Dermis blood vessel endothelial cell (primary cell): ENCODE measurements around the gene DPCD. TPM values are rescaled to one million over a fixed set of nuclear protein-coding genes. Genes with fewer than 3 reads are reported as not detected.
A peak's percentile ranks its signal among the peaks of the same experiment; 100 is the strongest.

ENCODE experiments used
- DNase-seq: peaks from one replicate; pipeline ENCODE4 v3.0.0; 2010
- total RNA-seq: library from RNA; depleted of rRNA; stranded (reverse); fragments of >200 nt; gene quantifications from 2 replicates; pipeline ENCODE4 v1.2.3, GENCODE V29; 2014

Gene DPCD
- total RNA-seq, 1 donor from 2014 or later = 28.1 TPM

DNA sequence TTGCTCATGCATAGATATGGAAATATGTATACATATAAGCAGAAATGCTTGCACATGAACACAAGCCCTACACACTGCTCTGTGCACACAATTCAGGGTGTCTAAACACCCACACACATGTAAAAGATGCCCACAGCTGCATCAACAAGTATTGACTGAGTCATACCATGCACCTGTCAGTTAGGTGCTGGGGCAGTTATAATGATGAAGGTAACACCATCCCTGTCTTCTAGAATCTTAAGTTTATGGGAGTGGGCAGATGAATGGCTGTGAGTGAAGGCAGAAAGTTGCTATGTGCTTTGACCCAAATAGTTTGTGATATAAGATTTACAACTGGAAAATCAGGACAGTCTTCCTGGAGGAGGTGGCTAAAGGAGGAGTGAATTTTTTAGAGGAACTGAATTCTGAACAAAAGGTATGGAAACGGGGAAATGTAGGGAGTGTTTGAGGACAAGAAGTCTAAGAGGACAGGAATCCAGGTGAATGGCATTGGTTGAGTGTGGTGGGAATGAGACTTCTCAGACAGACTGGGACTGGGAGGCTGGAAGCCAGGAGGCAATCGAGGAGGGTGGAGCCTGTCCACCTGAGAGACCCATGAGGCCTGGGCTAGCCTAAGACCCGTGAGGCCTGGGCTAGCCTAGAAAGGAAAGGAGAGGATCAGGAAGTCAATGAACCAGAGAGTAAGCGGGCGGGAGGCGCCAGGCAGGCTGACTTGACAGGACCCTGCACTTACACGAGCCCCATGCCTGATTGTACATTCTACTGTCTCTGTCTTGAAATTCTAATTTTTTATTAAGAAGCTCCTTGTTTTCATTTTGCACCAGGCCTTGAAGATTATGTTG lies 20.7 kb upstream of the DPCD start:
- no peak for DNase-seq

DNA sequence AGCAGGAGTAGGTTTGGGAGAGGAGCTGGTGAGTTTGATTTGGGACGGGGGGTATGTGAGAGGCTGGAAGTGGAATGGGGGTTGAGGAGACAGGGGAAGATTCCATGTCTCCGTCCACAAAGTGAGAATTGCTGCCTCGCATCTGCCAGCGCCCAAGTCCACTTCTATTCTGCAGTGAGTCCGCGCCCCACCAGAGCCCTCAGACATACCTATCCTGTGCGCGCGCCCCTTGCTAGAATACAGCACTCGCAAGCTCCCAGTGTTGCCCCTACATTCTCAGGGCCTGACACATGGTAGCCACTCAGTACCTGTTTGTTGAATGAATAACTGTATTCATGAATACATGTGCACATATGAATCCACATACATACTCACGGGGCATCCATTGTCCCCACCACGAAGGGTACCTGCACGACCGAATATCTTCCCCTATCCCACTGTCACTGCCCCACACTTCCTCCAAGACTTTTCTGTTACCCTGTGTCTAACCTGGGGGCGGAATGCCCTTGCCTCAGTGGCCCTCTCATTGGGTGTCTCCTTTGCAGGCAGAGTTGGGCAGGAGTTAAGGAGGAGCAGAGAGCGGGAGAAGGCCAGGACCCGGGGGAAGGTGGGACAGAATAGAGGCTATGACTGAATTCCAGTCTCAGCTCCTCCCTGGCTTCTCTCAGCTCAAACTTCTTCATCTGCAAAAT lies 19.9 kb upstream of the DPCD start:
- DNase-seq = no peak

DNA sequence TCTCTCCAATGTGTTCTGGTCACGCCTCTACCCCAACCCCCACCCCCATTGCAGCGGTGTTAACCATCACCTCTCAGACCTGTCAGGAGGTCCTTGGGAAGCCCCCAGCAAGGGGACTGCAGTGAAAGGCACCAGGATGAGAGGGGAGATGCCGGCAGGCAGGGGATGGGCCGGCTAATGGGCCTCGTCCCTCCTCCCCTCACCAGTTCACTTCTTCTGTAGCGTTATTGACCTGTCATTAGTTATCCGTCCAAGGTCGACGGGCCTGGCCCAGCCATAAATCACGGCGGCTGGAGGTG lies 18.8 kb upstream of the DPCD start:
- DNase-seq = no peak

DNA sequence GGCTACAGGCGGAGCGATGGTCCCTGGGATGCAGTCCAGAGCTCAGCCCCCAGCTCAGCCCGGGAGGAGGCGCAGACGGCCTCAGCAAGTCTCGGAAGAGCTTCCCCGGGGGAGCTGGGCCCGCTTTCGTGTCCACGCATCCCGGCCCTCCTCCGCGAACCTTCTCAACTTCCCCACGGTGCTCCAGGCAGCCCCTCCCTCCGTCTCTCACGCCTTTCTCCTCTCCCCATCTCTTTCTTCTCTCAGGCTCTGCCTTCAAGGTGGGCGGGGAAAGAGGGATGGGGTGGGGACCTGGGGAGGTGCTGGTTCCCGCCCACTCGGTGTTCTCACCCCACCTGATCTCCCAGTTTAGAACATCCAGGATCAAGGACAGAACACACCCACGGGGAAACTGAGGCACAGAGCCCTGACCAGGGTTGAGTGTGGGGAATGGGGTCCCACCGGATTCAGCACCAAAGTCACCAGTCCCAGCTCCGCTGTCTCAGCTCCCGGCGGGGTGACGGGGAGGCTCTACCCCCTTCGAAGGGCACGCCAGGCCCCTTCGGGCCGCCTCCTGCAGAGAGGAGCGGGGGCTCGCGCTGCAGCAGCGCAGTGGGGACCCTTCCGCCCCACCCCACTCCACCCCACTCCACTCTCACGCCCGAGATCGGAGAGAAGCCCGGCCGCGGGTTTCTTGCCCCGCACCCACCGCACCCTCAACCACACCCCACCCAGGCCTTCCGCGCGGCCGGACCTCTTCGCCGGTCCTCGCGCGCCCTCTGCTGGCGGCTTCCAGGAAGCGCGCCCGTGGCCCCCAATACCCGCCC lies 18.3 kb upstream of the DPCD start:
- DNase-seq = peak; percentile 72

DNA sequence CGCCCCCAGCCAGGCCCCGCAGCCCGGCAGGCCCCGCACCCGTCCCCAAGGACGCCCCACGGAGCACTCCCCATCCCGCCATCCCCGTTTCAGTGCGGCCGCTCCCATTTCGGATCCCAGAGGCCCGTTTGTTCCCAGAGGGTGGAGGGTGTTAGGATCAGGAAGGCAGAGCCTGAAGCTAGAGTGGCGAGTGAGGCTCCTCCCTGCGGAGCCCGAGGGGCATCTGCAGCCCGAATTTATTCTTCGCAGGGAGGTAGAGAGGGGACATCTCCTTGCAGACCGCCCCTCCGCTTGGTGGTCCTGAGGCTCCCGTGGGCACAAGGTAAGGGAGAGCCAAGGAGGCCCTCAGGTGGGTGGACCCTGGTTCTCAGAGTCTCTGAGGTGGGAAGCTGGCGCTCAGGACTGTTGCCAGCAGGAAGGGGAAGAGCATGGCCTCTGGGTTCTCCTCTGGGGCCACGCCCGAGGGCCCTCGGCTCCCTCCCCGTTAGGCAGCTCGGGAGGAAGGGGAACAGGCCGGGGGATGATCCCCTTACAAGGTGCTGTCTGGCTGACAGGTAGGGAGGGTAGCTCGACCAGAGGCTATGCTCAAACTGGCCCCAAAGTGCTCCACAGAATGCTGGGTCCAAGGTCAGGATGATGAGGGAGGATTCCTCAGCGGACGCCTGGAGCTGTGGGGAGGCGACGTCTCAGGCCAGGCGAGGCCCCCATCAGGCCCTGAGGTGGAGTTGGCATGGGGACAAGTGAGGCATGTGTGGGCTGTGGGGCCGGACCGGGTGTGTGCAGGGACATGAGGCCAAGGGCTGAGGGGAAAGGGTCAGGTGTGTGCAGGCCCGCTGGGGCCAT lies 17.5 kb upstream of the DPCD start:
- DNase-seq = no peak

DNA sequence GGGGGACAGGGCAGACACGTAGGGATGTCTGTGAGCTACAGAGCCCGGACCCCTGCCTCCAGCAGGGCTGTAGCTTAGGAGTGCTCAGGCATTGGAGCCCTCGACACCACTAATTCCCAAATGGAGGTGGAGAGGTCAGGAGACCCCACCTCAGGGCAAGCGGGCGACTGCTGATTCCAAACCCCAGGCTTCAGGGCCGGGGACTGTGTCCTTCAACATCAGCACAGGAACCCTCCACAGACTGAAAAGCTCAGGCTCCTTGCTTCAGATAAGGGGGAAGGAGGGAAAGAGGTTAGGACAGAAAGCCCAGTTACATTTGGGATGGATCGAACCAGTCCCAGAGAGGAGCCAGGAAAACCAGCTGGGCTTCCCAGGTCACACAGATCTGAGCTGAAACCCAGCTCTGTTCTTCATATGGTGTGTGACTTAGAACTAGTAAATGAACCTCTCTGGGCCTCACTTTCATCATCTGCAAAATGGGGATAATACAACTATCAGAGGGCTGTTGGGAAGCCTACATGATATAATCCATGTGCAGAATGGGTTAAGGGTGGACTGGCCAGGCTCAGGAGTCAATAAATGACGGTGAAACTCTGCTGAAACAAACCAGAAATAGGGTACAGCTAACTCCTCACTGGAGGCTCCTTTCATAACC lies 16.7 kb upstream of the DPCD start:
- no peak for DNase-seq

DNA sequence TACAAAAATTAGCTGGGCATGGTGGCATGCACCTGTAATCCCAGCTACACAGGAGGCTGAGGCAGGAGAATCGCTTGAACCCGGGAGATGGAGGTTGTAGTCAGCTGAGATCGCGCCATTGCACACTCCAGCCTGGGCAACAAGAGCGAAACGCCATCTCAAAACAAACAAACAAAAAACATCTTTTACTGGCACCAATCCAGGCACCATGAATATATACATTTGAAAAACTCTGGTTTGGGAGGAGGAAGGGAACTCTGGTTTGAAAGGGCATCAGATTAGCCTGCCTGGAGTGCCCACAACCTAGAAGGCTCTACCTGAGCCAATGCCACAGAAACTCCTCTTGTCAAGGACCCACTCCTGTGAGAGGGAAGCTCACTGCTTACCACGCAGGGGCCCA lies 16.0 kb upstream of the DPCD start:
- no peak for DNase-seq

DNA sequence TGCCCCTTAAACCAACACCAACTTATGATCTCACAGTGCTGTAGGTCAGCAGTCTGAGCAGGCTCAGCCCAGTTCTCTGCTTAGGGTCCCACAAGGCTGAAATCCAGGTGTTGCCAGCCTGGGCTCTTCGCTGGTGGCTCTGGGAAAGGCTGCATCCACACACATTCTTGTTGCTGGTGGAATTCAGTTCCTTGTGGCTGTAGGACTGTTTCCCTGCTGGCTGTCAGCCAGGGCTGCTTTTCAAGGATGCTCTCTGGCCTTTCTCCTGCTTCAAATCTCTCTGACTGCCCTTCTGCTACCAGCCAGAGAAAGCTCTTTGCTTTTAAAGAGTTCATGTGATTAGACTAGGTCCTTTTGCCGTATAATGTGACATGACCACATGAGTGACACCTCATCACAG lies 15.3 kb upstream of the DPCD start:
- DNase-seq = no peak

DNA sequence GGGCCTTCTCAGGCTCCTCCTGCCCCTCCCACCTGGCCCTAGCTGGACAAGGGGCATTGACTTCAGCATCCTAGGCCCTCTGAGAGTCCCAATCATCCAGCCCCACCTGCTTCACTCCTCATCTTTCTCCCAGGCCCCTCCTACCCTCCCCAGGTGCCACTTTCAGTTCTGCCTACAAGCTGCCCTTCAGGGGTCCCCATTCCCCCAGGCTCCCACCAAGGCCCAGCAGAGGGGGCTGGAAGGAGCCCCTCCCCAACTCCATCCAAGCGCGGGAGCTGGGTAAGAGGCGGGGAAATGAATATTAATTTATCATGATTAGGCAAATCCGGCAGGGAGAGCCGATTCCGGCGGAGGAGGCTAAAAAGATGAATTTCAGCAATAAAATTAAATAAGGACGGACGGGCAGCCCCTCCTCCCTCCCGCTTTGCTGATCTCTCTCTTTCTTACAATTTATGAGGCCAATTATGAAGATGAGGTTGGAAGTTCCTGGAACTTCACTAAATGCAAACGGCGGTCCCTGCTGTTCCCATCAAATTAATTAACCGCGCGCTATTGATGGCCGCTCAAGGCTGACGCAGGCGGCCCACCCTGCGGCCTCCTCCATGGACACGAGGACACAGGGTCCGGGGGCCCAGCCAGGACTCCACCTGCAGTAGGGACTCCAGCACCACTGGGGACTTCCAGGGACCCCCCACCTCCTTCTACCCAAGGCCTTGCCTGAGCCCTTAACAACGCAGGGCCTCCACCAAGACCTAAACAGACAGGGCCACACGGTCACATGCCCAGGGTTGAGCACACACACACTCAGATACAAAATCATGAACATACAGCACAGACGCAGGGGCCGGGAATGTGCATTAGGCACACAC lies 14.0 kb upstream of the DPCD start:
- no peak for DNase-seq

DNA sequence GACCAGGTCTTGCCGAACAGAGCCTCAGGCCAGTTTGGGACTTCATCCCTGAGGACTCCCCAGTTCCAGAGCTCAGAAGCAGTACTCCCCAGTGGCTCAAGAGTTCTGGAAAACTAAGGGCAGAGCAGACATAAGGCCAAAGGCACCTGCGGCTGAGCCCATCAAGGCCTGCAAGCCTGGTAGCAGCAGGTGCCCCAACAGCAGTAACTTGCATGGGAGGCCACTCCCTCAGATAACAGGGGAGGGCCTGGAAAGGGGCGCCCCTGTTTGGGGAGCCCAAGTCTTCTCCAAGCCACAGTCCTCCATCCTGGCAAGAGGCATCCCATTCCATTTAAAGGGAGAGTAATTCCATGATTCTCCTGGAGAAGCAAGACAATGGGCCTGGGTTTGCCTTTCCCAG lies 13.0 kb upstream of the DPCD start:
- DNase-seq = no peak

DNA sequence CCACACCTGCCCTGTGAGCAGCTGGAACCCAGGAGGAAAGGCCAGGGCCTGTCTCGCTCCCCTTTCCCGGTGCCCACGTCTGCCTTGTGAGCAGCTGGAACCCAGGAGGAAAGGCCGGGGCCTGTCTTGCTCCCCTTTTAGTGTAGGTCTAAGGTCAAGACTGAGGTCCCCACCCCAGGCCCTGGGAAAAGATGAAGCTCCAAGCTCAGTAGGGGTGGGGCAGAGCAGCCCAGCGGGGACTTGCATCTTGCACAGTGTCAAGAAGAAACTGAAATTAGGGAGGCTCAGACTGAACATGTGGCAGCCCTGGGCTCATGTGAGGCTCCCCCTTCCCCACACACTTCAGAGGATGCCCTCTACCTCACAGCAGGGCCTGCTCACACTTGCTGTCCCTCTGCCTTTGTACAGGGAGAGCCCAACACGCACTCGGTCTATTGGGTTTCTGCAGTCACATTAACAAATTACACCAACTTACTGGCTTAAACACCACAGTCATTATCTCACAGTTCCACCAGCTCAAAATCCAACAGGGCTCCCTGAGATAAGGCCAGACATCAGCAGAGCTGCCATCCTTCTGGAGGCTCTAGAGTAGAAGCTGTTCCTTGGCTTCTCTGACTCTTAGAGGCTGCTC lies 12.4 kb upstream of the DPCD start:
- DNase-seq = no peak

DNA sequence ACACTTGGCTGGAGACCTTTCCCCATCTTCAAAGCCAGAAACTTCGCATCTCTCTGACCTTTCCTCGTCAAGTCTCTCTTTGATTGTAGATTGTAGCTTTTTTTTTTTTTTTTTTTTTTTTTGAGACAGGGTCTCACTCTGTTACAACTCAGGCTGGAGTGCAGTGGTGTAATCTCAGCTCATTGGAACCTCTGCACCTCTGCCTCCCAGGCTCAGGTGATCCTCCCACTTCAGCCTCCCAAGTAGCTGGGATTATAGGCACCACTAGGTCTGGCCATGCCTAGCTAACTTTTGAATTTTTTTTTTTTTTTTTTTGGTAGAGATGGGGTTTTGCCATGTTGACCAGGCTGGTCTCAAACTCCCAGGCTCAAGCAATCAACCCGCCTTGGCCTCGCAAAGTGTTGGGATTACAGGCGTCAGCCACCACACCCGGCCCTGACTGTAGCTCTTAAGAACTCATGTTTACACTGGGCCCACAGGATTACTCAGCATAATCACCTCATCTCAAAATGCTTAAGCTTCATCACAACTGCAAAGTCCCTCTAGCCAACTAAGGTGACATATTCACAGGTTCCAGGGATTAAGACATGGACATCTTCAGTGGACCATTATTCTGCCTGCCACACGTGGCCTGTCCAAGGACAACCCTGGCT lies 11.8 kb upstream of the DPCD start:
- DNase-seq = no peak

DNA sequence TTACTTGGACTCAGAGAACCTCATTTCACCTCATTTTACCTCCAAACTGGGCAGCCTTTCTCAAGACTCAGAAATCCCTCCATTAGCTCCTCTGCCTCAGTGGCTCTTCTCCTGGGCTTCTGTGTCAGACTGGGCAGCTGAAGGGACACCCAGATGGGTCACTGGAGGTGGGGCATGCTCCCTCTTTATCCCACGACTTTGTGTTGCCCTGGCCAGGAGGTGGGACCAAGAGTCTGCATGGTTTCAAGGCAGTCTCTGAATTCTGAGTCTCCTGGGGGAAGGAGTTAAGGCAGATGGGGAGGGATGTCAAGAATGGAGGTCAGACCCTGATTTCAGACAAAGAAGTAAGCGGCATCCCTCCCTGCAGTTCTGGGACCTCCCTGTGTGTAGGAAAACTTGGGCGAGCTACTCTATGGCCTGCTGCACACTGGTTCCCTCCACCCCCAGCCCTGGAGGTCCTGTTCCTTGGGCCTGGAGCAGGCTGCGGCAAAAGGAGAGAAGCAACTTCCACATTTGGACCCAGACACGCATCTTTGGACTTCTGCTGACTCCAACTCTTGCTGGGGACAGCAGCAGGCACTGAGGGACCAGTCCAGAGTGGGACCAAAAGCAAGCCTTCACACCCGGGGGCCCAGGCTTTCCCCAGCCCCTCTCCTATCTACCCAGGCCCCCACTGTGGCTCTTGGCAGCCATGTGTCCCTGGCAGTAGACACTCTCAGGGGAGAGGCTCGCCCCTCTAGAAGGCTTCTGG lies 10.8 kb upstream of the DPCD start:
- DNase-seq = no peak

DNA sequence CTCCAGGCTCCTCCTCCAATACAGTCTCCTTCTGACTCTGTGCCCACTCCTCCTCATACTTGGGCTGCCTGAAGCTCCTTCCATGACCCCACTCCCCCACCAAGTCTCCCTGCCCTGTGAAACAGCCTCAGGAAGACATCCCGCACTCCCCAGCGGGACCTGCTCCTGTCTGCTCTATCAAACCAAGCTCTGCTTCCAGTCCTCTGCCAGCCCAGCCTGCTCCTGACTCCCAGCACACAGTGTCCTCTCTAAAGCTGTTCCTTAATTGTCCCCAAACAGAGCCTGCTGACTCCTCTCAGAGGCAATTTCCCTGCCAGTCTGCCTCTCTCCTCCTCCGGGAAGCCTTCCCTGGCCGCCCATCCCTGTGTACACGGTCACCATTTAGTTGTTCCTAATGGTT lies 9.9 kb upstream of the DPCD start:
- DNase-seq = no peak

DNA sequence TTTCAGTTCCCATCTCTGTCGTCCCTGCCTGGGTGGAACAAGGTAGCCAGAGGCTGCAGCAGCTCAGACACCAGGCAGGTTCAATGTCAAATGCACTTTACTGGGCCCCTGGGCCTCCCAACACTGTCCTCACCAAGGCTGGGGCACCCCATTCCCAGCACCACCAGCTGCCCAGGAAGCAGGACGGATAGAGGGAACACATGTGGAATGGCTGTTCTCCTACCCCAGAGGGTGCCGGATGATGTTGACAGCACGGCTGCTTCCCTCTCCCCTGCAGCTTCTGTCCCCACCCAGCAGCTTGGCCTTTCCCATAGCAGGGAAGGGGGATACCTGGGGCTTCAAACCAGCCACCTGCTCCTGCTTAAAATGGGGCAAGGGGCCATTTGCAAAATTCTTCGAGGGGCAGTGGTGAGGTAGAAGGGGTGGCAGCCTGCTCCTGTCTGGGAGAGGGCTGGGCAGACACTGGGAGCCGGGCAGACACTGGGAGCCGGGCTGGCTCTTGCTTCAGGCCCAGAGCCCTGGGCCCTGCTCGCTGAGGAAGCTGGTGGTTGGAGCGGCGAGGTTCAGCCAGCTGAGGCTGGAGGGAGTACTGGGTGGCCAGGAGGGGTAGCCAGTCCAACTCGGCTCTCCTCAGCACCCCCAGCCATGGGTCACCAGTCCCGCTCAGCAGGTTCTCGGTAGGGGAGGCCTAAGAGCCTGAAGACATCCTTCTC lies 9.2 kb upstream of the DPCD start:
- DNase-seq = no peak

DNA sequence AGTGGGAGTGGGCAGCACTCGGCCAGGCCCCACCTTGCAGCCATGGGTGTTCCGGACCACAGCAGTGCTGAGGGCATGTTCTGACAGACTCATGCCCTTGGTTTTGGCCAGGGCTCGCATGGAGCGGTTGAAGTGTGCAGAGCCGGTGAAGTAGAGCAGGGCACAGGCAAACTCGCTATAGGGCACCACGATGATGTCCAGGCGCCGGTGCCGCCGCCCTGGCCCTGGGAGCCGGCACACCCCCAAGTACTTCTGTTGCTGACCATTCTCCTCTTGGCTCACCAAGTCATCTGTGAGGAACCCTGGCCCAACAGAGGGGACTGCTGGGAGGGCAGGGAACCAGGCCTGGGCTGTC lies 8.6 kb upstream of the DPCD start:
- no peak for DNase-seq

DNA sequence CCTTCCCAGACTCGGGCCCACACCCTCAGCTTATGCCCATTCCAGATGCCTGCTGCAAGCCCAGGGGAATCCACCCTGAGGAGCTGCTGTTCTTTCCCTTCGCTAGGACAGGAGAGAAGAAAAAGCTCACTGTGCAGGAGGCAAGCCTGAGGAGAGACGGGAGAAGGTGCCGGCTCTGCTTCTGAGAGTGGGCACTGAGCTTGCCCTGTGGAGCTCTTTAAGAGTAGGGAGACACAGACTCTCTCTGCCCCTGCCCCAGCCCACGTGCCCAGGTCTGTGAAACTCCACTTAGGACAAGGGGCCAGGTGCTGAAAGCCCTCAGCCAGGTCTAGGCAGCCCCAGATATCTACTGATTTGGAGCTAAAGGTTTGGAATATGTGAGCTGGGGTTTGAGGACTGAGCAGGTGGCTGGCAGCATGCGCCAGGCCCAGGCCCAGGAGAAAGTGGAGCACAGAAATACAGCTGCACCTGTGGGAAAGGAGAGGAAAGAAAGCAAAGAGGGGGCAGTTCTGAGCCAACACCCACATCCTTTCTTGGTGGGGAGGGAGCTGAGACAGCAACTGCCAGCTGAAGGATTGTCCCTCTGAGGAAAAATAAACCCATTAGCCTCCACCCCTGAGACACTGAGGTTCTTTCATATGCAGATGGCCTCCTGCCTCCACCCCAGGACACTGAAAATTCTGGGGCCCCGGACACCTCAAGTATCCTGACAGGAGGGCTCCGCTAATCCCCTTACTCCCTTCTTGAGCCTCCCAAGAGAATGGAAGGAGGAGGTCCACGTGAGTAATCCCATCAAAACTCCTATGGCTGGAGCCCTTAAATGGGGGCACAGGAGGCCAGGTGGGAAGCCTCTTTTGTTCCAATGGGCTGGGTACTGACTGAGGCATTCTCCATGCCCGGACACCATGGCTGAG lies 7.4 kb upstream of the DPCD start:
- no peak for DNase-seq

DNA sequence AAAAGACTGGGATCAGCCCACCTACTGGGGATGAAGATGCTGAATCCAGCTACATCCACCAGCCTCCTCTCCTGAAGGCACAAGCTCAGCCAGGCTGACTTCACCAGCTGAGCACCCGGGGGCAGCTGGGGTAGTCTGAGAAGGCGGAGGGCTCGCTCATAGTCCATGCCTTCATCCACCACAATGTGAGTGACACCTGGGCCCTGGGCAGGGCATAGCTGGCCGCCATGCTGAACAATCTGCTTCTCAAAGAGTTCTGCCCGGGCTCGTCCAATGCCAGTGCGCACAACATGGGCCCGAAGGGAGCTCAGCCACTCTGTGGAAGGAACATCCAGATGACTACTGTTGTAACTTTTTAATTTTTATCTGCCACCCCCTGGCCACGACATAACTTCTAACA lies 2.3 kb upstream of the DPCD start:
- no peak for DNase-seq
